AML-193 (cell line): ENCODE data around the gene MDH1B.

Experiments used
- DNase-seq, 2 experiments: peaks; one replicate each; lab custom pipeline; 2025; lab: John Stamatoyannopoulos, UW

Gene MDH1B

DNA sequence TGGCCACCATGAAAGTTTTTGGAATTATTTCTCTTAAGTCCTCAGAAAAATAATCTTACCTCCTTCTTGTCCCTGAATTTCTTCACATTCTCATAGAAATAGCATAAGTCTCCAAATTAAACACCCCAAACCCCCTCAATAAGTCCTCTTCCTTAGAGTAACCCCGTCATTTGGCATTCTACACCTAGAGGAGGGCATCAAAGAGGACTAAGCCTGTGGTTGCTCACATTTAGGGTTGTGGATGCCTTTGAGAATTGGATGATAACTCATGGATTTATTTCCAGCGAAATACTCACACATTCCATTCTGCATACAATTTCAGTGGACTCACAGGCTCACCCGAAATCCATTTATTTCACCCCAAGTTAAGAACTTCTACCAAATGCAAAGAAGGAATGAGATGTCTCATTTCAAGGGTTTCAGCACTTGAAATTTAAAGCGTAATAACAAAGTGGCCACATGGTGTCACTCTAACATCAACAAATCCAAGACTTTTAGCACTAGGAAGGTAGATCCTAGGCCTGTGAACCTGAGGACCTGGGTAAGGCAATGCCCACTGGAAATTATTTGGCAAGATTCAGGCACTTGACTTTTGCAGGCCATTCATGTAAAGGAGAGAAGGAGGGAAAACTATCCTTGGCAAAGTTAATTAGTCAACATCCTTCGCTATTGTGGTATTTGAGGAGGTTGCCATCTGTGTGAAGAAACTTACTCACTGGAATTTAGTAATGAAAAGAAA lies 71.6 kb downstream of the MDH1B start:
- peak; percentile 61 to 64 for DNase-seq

DNA sequence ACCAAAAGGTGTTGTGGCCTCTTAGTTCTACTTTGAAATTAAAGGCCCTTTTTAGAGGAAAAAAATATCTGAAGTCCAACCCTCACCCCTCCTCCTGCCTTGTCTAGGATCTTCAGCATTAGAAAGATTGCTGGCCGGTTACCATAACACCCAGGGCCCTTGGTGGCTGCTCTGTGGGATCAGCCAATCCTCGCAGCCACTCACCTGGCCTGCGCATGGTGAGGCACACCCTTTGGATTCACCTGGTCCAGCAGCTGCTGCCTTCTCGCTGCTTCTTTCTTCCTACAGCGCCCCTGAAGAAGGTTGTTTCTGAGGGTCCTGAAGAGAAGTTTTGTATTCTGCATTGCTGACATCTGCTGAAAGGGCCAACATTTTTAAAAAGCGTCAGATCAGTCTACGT lies 72.2 kb downstream of the MDH1B start:
- no peak for DNase-seq

DNA sequence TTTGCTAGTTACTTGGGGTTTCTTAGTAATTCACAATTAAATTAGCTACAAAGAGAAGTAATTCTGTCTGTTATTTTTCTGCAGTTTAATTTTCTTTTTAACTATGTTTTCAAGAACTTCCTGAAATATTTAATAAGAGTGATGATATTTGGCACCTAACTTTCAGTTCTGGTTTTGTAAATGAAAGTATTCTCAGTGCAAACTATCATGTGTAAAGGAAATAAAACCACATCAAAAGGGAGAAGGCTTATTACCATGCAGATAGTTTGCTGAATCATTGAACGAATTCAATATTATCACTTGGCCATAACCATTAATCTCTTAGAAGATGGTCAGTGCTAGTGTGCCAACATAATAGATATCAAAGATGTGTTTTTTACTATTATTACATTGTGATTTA lies 76.1 kb downstream of the MDH1B start:
- no peak for DNase-seq

DNA sequence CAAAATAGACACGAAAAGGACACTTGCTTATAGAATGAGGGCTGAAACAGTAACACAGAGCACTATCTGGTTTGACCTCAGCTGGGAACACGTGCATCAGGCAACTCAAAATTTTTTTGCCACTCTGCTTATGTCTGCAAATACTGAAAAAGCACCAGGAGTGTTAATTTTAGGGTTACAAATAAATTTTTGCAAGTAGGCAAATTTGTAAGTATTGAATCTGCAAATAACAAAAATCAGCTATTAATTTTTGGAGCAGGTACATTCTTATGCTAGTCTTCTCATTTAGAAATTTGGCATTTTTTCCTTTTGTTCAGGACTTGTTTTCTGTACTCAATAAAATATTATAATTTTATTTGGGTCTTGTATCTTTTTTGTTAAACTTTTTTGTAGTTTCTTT lies 76.7 kb downstream of the MDH1B start:
- DNase-seq: no peak
